ENCODE results near the gene PLXNA2.

DNA sequence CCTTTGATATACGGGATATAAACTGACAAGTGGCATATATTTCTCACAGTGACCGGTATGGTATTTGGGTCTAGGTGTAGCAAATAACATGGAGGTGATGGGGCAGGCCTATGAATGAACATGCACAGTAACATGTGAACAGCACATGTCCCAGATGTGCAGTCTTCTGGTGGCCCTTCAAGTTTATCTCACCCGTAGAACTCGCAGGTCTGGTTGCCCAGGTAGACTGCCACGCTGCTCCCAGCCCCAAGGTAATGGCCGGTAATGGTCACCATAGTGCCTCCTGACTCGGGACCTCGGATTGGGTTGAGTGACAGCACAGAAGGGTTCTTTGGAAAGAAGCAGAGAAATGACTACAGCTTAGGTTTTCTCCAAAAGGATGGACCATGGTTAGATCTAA is 192.0 kb downstream of the PLXNA2 start:
- no peak for TF ChIP-seq EZH2 (IDR thresholded peaks at IDR 0.05; ENCODE audit: borderline replicate concordance, low read depth, low read length, poor library complexity, severe bottlenecking)
- TF ChIP-seq, protein P1, sequence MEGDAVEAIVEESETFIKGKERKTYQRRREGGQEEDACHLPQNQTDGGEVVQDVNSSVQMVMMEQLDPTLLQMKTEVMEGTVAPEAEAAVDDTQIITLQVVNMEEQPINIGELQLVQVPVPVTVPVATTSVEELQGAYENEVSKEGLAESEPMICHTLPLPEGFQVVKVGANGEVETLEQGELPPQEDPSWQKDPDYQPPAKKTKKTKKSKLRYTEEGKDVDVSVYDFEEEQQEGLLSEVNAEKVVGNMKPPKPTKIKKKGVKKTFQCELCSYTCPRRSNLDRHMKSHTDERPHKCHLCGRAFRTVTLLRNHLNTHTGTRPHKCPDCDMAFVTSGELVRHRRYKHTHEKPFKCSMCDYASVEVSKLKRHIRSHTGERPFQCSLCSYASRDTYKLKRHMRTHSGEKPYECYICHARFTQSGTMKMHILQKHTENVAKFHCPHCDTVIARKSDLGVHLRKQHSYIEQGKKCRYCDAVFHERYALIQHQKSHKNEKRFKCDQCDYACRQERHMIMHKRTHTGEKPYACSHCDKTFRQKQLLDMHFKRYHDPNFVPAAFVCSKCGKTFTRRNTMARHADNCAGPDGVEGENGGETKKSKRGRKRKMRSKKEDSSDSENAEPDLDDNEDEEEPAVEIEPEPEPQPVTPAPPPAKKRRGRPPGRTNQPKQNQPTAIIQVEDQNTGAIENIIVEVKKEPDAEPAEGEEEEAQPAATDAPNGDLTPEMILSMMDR (conservative IDR thresholded peaks at IDR 0.05; ENCODE audit: low read depth, low read length) = no peak
